Measurements from ENCODE around the gene SAMD7. TPM values are rescaled to one million over a fixed set of nuclear protein-coding genes. Genes with fewer than 3 reads are reported as not detected.

The SAMD7 gene
- total RNA-seq, 1 donor from 2014 or later: not detected

DNA sequence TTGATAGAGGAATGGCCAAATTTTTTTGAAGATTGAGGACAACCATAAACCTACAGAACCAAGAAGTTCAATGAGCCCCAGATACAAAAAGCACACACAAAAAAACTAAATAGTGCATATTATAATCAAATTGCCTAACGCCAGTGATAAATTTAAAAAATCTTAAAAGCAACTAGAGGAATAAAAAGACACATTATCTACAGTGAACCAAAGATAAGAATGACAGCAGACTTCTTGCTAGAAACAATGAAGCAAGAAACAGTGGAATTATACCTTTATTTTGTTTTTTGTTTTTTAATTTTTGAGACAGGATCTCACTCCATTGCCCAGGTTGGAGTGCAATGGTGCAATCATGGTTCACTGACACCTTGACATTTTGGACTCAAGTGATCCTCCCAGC lies 9.9 kb upstream of the SAMD7 start:
- intact Hi-C loops (cut with DNase I): no loop called here
- no peak for DNase-seq
- ATAC-seq (ENCODE audit: poor library complexity): no peak

DNA sequence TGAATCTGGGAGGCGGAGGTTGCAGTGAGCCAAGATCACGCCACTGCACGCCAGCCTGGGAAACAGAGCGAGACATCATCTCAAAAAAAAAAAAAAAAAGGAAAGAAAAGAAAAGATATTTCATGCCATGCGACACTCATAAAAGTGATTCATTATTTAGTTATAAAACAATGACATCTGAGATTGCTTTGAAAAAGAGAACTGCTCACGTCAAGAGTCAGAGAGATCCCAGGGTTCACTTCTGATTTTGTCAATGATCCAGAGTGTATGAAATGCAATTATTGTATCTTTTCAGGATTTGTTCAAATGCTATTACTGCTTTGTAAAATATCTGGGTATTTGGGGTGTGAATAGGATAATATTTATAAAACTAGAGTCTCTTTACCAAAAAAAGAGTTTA lies 6.0 kb upstream of the SAMD7 start:
- ATAC-seq (ENCODE audit: poor library complexity): no peak
- intact Hi-C loops (cut with DNase I): no loop called here
- no peak for DNase-seq

DNA sequence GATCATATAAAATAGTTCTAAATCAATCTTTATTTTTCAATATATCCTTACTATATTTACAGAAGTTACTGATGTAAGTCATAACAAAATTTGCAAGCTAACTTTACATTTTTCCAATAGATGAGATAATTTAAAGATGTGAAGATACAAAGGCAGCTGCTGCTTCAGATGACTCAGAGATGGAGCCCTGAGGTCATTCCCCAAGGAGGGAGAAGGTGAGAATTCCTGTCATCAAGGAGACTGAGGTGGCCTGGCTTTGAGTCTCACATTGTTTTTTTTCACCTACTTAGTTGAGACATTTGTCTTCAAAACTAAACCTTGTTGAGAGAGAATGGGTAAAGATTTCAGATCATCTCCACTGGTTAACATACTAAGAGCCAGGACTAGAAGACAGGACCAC lies 3.9 kb upstream of the SAMD7 start:
- intact Hi-C loops (cut with DNase I): no loop called here
- ATAC-seq (ENCODE audit: poor library complexity) (no peak), DNase-seq (no peak)

DNA sequence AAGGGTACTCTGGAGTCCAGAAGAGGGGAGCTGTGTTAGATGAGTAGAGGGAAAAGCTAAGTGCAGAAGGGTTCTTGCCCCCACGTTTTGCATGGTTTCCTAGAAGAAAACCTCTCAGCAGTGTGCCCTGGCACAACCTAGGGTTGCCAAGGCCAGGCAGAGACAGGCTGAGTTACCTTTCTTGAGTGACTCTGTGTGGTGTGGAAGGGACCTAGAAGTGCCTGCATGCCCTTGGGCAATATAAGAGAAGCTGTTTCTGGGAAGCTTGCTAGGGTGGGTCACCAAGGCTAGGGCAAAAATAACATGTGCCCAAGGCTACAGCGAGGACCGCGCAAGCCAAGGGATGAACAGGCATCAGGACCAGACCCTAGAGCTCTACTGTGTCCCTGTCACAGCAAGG lies 3.4 kb upstream of the SAMD7 start:
- intact Hi-C loops (cut with DNase I): no loop called here
- ATAC-seq (ENCODE audit: poor library complexity) (no peak), DNase-seq (no peak)

DNA sequence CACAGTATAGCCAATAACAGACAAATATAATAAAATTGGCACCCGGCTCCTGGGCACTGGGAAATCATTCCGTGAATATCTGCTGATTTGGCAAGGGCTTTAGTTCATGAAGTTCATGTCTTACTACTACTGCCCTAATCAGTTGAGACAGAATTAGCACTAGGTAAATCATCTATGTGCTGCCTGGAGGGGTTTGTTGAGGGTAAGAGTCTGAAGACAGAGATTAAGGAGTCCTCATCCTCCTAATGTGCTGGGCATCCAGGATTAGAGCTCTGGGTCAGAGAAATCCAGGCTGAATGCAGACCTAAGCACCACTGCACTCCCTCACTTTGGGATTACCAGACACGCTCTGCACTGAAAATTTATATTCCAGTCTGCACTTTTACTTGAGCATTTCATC lies 2.0 kb downstream of the SAMD7 start:
- intact Hi-C loops (cut with DNase I): no loop called here
- DNase-seq (no peak), ATAC-seq (ENCODE audit: poor library complexity) (peak; percentile 68)

DNA sequence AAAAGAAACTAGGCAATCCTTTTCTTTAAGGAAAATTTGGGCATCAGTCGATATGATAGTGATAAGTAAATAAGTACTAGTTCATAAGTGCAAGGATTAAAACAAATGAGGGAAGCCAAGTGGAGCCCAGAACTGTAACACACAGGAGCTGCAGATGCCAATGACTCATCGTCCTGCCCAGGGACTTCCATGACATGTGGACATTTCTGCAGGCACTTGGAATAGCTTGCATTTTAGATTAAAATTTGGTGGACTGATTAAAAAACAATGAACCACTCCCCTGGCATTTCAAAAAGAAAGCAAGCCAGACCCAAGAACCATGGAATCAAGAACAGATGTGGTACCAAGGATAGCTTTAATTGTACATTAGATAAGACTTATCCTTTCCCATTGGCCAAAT lies 2.9 kb downstream of the SAMD7 start:
- DNase-seq (no peak), ATAC-seq (ENCODE audit: poor library complexity) (peak; percentile 71)
- intact Hi-C loops (cut with DNase I): no loop called here

DNA sequence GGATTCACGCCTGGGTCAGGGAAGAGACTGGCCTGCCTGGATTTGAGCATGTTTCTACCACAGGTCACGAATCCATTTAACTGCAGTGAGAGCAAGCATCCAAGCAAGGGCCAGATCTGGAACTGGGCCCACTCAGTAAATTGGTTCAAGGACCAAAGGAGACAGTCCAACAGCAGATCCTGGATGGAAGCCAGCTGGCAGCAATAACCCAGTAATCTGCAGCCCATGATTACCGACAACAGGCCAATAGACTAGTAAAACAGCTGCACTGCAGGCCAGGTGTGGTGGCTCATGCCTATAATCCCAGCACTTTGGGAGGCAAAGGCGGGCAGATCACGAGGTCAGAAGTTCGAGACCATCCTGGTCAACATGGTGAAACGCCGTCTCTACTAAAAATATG lies 11.8 kb downstream of the SAMD7 start:
- ATAC-seq (ENCODE audit: poor library complexity) (peak; percentile 98), DNase-seq (peak; percentile 84)
- intact Hi-C loops (cut with DNase I): no loop called here

DNA sequence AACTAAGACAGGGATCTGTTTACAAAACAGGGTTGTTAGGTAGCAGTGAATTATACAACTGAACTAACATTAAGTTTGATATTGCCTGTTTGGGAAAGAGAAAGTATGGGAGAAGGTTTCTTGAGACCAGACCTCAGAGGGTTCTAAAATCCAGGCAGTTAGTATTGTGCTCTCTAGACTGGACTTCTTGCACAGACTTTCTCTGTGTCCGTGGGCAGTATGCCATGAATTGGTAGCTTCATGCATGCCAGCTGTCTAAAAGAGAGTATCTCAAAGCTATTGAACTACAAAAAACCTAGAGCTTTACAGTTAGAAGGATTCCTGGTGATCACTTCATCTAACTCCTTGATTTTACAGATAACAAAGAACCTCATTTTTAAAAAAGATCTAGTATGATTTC lies 12.5 kb downstream of the SAMD7 start:
- no peak for ATAC-seq (ENCODE audit: poor library complexity)
- intact Hi-C loops (cut with DNase I): no loop called here
- no peak for DNase-seq

DNA sequence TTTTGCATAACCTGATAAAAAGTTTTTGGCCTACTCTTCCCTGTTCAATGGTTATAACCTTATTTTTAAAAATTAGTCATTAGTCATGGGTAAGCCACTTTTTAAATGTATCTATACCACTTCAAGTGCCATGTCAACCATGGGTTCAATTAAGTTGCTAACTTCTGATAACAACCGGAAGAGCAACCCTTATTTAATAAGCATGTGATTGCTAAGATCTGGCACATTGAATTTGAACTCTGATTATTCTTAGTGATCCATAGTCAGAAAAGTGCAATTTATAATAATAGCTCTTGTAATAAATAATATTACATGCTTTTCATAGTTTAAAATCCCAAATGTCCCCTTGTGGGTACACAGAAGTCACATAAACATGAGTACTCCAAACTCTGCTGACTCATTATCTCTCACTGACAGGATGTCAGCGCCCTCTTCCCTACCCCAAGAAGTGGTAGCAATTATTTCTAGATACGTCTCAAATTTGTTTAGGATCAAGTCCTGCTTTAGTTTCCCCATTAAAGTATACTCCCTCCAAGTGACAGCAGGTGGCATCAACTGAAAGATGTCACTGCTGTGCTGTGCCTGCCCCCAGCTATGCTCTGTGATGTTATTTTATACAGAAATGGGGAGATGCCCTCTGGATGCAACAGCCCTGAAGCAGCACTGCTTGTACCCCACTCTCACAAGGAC lies 18.6 kb downstream of the SAMD7 start:
- DNase-seq (no peak), ATAC-seq (ENCODE audit: poor library complexity) (no peak)
- intact Hi-C loops (cut with DNase I): no loop called here

DNA sequence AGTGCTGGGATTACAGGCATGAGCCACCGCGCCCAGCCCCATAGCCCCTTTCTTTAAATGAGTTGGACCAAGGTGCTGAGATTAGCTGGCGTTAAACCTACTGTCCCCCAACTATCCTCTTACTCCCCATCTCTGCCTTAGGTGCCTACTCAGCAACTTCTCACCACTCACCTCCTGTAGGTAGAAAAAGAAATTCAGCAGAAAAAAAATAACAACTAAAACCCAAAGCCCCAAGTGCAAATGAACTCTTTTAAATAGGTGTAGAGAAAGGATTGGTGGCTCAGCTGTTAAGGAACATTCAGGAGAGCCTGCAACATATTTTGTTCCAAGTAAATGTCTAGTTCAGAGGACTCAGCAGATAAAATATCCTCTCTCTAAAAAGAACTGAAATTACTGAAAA lies 19.5 kb downstream of the SAMD7 start:
- intact Hi-C loops (cut with DNase I): no loop called here
- no peak for DNase-seq
- ATAC-seq (ENCODE audit: poor library complexity): no peak

DNA sequence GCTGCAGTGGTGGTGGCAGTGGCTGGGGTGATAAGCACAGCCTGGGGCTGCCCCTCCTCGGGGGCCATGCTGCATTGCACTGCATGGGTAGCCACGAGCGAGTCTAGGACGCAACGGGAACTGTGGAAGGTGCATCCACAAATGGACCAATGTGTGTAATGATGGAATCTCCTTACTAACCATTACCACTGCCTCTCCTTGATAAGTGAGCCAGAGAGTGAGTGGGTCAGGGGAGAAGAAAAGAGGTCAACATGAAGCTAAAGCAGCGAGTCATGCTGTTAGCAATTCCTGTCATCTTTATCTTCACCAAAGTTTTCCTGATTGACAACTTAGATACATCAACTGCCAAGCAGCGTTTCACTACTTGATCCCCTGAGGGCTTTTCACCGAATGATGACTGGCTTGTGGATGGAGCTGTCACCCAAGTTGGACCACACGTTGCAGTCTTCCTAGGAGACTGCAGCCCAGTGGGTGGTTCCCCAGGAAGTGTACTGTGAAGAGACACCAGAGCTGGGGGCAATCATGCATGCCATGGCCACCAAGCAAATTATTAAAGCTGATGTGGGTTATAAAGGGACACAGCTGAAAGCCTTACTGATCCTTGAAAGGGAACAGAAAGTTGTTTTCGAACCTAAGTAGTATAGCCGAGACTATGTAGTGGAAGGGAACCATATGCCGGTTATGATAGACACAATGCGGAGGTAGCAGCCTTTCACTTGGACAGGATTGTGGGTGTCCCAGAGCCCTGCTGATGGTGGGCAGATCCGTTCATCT lies 20.6 kb downstream of the SAMD7 start:
- ATAC-seq (ENCODE audit: poor library complexity): no peak
- DNase-seq: no peak
- intact Hi-C loops (cut with DNase I): no loop called here

DNA sequence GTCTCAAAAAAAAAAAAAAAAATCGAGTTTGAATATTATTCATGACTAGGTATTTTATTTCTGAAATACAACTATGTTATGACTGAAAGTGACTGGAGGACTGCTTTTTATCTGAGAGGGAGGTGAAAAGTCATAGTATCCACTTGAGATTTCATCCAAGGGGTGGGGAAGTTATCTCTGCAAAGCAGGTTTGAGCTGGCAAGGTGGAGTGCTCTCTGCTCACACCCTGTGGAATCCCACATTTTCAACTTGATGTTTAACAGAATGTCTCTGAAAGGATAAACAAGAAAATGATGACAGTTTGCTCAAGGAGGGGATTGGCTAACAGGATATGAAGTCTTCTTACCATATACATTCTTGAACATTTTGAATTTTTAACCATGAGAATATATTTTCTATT lies 27.9 kb downstream of the SAMD7 start:
- no peak for DNase-seq
- intact Hi-C loops (cut with DNase I): no loop called here
- ATAC-seq (ENCODE audit: poor library complexity): no peak

DNA sequence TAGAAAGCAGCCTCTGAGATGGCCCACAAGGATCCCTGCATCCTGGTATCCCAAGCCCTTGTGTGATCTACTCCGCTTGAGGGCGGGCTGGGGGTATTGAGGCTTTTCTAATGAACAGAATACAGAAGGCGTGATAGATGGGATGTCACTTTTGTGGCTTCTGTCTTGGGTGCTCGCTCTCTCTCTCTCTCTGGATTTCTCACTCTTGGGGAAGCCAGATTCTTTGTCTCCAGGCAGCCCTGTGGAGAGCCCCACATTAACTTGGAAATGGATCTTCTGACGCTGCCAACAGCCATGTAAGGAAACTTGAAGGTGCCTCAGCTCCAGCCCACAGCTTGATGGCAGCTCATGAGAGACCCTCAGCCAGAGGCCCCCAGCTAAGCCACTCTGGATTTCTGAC lies 28.4 kb downstream of the SAMD7 start:
- intact Hi-C loops (cut with DNase I): no loop called here
- ATAC-seq (ENCODE audit: poor library complexity) (no peak), DNase-seq (no peak)

DNA sequence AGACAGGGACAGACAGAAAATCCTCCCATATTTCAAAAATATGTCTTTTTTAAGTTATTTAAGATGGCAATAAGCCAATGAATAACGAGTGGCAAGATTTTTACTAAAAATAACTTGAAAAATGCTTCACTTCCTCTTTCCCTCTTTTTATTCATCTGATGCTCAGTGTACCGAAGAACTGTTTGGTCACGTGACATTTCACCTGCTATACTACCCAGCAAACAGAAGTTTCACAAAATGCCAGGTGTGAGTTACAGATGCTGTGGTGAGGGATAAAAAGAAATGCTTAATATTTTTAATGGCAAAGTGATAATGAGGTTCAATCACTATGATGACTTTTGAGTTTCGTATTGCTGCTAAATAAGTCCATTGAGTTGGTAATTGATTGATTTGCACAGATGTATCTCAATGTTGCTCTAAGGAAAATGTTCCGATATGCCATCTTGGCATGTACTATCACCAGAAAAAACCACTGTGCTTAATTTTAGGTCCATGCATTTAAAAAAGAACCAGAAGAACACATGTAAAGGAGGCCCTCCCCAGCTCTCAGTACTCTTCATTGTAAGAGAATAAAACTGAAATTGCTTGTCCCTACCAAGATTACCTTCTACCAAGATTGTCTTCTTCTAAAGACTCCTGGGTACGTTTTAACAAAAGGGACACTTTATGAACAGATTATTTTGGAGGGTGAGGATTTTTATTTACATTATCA lies 29.3 kb downstream of the SAMD7 start:
- DNase-seq: no peak
- no peak for ATAC-seq (ENCODE audit: poor library complexity)
- intact Hi-C loops (cut with DNase I): no loop called here

DNA sequence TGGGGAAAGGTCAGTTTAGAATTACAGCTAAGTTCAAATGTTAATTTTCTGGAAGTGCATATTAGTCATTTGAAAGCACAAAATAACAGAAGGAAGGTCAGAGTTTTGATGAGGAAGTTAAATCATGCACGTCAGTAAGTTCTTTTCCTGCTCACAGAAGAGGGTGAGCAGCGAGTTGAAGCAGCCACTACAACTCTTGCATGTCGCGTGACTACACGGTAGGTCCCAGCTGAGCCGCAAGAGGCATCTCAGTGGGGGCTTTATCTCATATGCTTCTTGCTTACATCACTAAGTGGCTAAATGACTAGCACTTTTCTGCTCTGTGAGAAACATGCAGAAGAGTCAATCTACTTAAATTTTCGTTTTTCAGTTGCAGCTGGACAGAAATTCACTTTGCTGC lies 33.9 kb downstream of the SAMD7 start:
- intact Hi-C loops (cut with DNase I): no loop called here
- ATAC-seq (ENCODE audit: poor library complexity) (peak; percentile 59), DNase-seq (no peak)

DNA sequence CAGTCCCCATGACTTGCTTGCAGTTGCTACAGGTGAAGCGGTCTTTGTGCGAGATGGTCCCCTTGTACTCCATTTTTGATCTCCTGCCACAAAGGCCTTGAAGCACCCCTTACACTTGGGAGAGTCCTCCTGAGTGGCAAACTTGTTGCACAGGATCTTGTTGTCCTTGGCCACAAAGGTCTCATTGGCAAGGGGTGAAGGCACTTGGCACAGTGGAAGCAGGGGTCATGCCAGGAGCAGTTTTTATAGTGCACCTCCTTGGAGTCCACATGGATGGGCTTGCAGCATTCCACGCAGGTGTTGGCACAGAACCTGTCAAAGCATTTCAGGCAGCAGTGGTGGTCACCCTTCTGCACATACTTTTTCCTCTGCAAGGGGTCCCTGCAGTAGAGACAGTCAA lies 35.0 kb downstream of the SAMD7 start:
- no peak for DNase-seq
- ATAC-seq (ENCODE audit: poor library complexity): no peak
- intact Hi-C loops (cut with DNase I): no loop called here

DNA sequence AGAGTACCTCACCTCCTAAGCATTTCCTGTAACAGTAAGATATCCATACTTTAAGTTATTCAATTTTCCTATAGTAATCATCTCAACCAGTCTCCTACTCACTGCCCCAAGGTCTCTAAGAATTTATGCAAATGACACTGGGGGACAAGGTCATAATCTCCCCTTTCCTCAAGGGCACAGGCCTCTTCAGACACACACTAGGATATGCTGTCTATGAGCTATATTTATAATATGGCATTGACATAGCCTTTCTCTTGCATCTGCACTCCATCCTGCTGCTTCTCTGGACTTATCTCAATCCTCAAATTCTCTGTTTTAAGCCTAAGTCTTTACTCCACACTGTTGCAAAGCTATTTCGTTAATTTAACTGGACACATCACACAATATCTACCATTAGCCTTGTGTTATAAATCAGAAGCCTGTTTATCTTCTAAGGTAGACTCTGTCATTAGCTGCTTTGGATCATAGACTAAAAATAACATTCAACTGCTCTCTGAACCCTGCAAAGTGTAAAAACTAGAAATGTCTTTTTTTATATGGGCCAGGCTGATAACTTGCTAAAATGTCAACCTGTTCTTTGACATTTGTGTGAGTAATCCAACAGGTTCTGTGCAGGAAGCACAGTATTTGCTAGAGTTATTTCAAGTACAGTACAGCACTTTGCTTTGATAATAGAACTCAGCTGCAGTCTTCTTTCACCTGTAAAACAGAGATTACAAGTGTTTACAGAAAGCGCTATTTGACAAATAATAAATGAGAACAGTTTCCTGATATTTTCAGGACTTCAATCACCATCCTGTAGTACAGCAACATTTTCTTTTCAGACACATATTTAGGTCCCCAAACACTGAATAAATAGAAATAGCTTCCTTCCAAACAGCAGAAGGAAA lies 37.4 kb downstream of the SAMD7 start:
- DNase-seq (no peak), ATAC-seq (ENCODE audit: poor library complexity) (peak; percentile 68)
- intact Hi-C loops (cut with DNase I): no loop called here

DNA sequence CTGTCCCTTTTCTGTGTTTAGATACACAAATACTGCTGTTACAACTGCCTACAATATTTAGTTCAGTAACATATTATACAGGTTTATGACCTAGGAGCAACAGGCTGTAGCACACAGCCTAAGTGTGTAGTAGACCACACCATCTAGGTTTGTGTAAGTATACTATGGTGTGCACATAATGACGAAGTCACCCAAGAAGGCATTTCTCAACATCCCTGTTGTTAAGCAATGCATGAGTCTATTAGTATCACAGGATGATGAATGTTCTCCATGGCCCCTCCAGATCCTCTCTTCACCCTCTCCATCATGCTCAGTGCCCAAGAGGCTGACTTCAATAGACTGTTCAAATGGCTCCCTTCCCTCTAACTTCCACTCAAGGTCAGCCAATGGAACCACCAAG lies 40.7 kb downstream of the SAMD7 start:
- no peak for ATAC-seq (ENCODE audit: poor library complexity)
- DNase-seq: no peak
- intact Hi-C loops (cut with DNase I): no loop called here

DNA sequence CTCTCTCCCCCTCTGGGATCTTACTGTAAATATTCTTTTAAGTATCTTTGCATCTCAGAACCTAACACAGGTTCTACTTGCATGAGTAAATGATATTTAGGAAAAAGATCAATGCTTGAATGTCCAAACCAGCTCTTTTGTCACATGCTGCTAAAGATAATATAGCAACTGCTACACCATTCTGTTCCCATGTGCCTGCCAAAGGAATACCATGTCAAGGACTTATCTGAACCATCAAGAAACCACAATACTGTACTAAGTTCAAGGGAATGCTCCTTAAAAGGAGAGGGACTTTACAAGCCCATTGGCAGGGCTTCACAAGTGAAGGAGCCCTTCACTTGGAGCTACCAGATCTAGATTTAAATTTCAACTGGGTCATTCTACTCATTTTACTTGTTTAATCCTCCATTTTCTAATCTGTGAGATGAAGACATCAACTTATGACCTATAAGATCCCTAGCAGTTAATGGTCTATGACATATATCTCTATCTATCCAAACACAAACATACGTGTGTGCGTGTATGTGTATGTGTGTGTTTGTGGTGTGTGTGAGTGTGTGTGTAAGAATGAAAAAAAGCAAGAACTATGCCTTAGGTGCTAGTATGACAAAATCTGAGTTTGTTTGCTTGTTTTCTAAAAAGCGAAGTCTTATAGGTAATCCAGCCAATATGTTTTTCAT lies 42.2 kb downstream of the SAMD7 start:
- no peak for DNase-seq
- no peak for ATAC-seq (ENCODE audit: poor library complexity)
- intact Hi-C loops (cut with DNase I): no loop called here

All from Right ventricle myocardium superior (tissue), 1 donor.